HepG2 (cell line): ENCODE measurements around the gene CDC42SE1. TPM values are rescaled to one million over a fixed set of nuclear protein-coding genes. Genes with fewer than 3 reads are reported as not detected.

Experiments used
- FOXA3 ChIP-seq: IDR thresholded peaks from 2 replicates; pipeline ENCODE4 v1.6.1; 2016; ENCODE audit warnings: missing genetic modification reagents, missing compliant biosample characterization
- FOXK2 ChIP-seq: fragments of 450-650 bp; IDR thresholded peaks from 2 replicates; pipeline ENCODE4 v1.6.1; 2016
- MED1 ChIP-seq: sonication (generic); formaldehyde crosslinking; IDR thresholded peaks from 2 replicates; pipeline ENCODE4 v1.4.0; 2020; ENCODE audit warnings: missing genetic modification reagents
- NPAS2 ChIP-seq: sonication (generic); formaldehyde crosslinking; IDR thresholded peaks from 2 replicates; pipeline ENCODE4 v1.8.0; 2022; ENCODE audit warnings: mild to moderate bottlenecking, missing genetic modification reagents, borderline replicate concordance
- NR2C2 ChIP-seq: sonication (generic); formaldehyde crosslinking; IDR thresholded peaks from 2 replicates; pipeline ENCODE4 v1.4.0; 2020; ENCODE audit warnings: missing genetic modification reagents, mild to moderate bottlenecking, moderate library complexity, borderline replicate concordance
- PPARG ChIP-seq: conservative IDR thresholded peaks from 2 replicates; pipeline ENCODE4 v1.6.1; 2016; ENCODE audit warnings: missing biosample characterization, missing genetic modification reagents
- RBFOX2 ChIP-seq: fragments of 200-400 bp; formaldehyde crosslinking; IDR thresholded peaks from 2 replicates; pipeline ENCODE4 v1.6.1; 2017; ENCODE audit warnings: low read depth, mild to moderate bottlenecking, low read length
- SALL1 ChIP-seq: sonication (generic); formaldehyde crosslinking; IDR thresholded peaks from 2 replicates; pipeline ENCODE4 v1.8.0; 2022; ENCODE audit warnings: mild to moderate bottlenecking, missing genetic modification reagents
- SIX1 ChIP-seq: sonication (generic); formaldehyde crosslinking; IDR thresholded peaks from 2 replicates; pipeline ENCODE4 v1.4.0; 2020; ENCODE audit warnings: missing genetic modification reagents, borderline replicate concordance
- TCF12 ChIP-seq, 2 experiments: fragments of 450-650 bp in 1 of 2; sonication (generic) in 1 of 2; formaldehyde crosslinking in 1 of 2; IDR thresholded peaks; 2 replicates each; pipeline versions ENCODE4 v1.6.1 to v1.8.0; 2017 to 2022; ENCODE audit warnings: antibody characterized with exemption in 1 of 2, mild to moderate bottlenecking in 1 of 2, missing genetic modification reagents in 1 of 2, moderate library complexity in 1 of 2
- YEATS4 ChIP-seq: sonication (generic); formaldehyde crosslinking; IDR thresholded peaks from 2 replicates; pipeline ENCODE4 v1.4.0; 2020; ENCODE audit warnings: missing genetic modification reagents, borderline replicate concordance
- ZBTB33 ChIP-seq: sonication (generic); formaldehyde crosslinking; IDR thresholded peaks from 2 replicates; pipeline ENCODE4 v1.4.0; 2020; ENCODE audit warnings: missing genetic modification reagents
- ZBTB46 ChIP-seq: sonication (generic); formaldehyde crosslinking; IDR thresholded peaks from 2 replicates; pipeline ENCODE4 v1.4.0; 2020; ENCODE audit warnings: mild to moderate bottlenecking, missing genetic modification reagents, borderline replicate concordance
- ZMYM4 ChIP-seq: sonication (generic); formaldehyde crosslinking; IDR thresholded peaks from 2 replicates; pipeline ENCODE4 v1.8.1; 2023; ENCODE audit warnings: mild to moderate bottlenecking, missing genetic modification reagents
- ZNF136 ChIP-seq: sonication (generic); formaldehyde crosslinking; IDR thresholded peaks from 2 replicates; pipeline ENCODE4 v1.8.1; 2022; ENCODE audit warnings: low read depth, mild to moderate bottlenecking, moderate library complexity, missing genetic modification reagents
- ZNF331 ChIP-seq: sonication (generic); formaldehyde crosslinking; IDR thresholded peaks from 2 replicates; pipeline ENCODE4 v1.4.0; 2020; ENCODE audit warnings: missing genetic modification reagents
- ZNF446 ChIP-seq: sonication (generic); formaldehyde crosslinking; IDR thresholded peaks from 2 replicates; pipeline ENCODE4 v1.5.0; 2020; ENCODE audit warnings: mild to moderate bottlenecking, missing genetic modification reagents
- ZNF460 ChIP-seq: sonication (generic); formaldehyde crosslinking; IDR thresholded peaks from 2 replicates; pipeline ENCODE4 v1.5.1; 2020; ENCODE audit warnings: missing genetic modification reagents, mild to moderate bottlenecking, borderline replicate concordance
- ZNF558 ChIP-seq: sonication (generic); formaldehyde crosslinking; IDR thresholded peaks from 2 replicates; pipeline ENCODE4 v1.9.0; 2022; ENCODE audit warnings: mild to moderate bottlenecking, missing genetic modification reagents, borderline replicate concordance
- ZNF605 ChIP-seq: sonication (generic); formaldehyde crosslinking; IDR thresholded peaks from 2 replicates; pipeline ENCODE4 v1.8.0; 2022; ENCODE audit warnings: mild to moderate bottlenecking, missing genetic modification reagents
- ZNF614 ChIP-seq: IDR thresholded peaks from 2 replicates; pipeline ENCODE4 v1.6.1; 2018; ENCODE audit warnings: missing biosample characterization, missing genetic modification reagents, inconsistent platforms, borderline replicate concordance
- ZNF644 ChIP-seq: IDR thresholded peaks from 2 replicates; pipeline ENCODE4 v1.6.1; 2016; ENCODE audit warnings: low read depth
- polyA plus RNA-seq, 8 experiments: library from polyadenylated mRNA; depleted of rRNA in 3 of 8; stranded (reverse) in 7 of 8; unstranded in 1 of 8; fragments of >200 nt; fragmentation: Illumina TruSeq in 4 of 8; extraction: Trizol in 4 of 8; gene quantifications; 2 replicates each; pipeline versions ENCODE4 v1.2.1 to v1.2.3, GENCODE V29; 2011 to 2016; ENCODE audit warnings: low read depth in 4 of 8, missing spikeins in 1 of 8, mixed read lengths in 1 of 8; ENCODE audit not compliant: insufficient read depth in 1 of 8
- total RNA-seq, 5 experiments: library from RNA; depleted of rRNA; stranded (reverse); fragments of >200 nt; fragmentation: Illumina TruSeq; extraction: Trizol; gene quantifications; 2 replicates each; pipeline ENCODE4 v1.2.3, GENCODE V29; 2016; ENCODE audit warnings: low read depth in 1 of 5
- TF ChIP-seq, protein P1 (sequence below): sonication (generic); formaldehyde crosslinking; IDR thresholded peaks from 2 replicates; pipeline ENCODE4 v1.4.0; 2020; ENCODE audit warnings: missing genetic modification reagents, borderline replicate concordance

Gene CDC42SE1
- total and polyA plus RNA-seq, 2 of the 13 experiments (the other 11 are each of a cell fraction or from before 2014, with no cell fraction given) = 17.6 to 17.9 TPM

DNA sequence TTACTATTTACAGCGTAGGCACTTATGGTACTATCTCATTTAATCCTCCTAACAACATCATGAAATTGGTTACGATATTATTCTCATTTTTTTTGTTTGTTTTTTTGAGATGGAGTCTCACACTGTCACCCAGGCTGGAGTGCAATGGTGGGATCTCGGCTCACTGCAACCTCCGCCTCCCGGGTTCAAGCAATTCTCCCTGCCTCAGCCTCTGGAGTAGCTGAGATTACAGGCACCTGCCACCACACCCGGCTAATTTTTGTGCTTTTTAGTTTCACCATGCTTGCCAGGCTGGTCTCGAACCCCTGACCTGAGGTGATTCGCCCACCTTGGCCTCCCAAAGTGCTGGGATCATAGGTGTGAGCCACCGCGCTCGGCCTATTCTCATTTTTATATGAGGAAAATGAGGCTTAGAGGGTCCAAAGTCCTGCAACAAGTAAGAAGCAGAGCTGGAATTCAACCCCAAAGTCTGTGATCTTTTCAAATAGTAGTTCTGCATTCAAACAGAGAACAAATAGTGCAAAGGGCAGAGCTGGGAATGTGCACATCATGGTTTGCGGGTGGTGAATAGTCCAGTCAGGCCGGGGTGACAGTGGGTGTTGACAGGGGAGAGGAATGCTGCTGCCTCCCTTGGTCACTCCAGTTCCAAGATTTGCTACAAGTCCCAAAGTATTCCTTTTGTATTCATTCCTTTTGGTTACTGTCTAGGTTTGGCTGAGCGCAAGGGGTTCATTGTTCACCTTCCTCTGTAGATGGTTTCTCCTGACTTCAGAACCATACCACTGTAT lies 46.5 kb downstream of the CDC42SE1 start (continued):
- TF ChIP-seq MED1 (peak; percentile 86), ZNF558 (no peak), ZMYM4 (CRISPR knock-in tag) (peak; percentile 46; the same call in 1 of the 2 replicates), RBFOX2 (peak; percentile 76), ZNF136 (CRISPR knock-in tag) (peak; percentile 97), ZNF460 (CRISPR knock-in tag) (peak; percentile 99), ZNF331 (CRISPR knock-in tag) (peak; percentile 78; the same call in 1 of the 2 replicates), ZNF446 (CRISPR knock-in tag) (no peak), ZBTB46 (CRISPR knock-in tag) (peak; percentile 50; the same call in 1 of the 2 replicates), PPARG (peak; percentile 92), ZNF605 (CRISPR knock-in tag) (peak; percentile 61; the same call in 1 of the 2 replicates), ZBTB33 (CRISPR knock-in tag) (peak; percentile 5; the same call in 1 of the 2 replicates), NPAS2 (CRISPR knock-in tag) (no peak), ZNF644 (CRISPR knock-in tag) (peak; percentile 46; the same call in 1 of the 2 replicates), FOXK2 (peak; percentile 50; the same call in 1 of the 2 replicates), FOXA3 (peak; percentile 85), ZNF614 (CRISPR knock-in tag) (peak; percentile 34; the same call in 1 of the 2 replicates), TCF12 (IDR thresholded peaks at IDR 0.05) (no peak), TCF12 (CRISPR knock-in tag; IDR thresholded peaks at IDR 0.05) (peak; percentile 71; the same call in 1 of the 2 replicates), YEATS4 (CRISPR knock-in tag) (0 out of 2 replicates have a peak, but pooled peaks have one; percentile 32), NR2C2 (peak; percentile 53; the same call in 1 of the 2 replicates), SALL1 (CRISPR knock-in tag) (peak; percentile 94), SIX1 (CRISPR knock-in tag) (peak; percentile 45; the same call in 1 of the 2 replicates)
- TF ChIP-seq, protein P1, sequence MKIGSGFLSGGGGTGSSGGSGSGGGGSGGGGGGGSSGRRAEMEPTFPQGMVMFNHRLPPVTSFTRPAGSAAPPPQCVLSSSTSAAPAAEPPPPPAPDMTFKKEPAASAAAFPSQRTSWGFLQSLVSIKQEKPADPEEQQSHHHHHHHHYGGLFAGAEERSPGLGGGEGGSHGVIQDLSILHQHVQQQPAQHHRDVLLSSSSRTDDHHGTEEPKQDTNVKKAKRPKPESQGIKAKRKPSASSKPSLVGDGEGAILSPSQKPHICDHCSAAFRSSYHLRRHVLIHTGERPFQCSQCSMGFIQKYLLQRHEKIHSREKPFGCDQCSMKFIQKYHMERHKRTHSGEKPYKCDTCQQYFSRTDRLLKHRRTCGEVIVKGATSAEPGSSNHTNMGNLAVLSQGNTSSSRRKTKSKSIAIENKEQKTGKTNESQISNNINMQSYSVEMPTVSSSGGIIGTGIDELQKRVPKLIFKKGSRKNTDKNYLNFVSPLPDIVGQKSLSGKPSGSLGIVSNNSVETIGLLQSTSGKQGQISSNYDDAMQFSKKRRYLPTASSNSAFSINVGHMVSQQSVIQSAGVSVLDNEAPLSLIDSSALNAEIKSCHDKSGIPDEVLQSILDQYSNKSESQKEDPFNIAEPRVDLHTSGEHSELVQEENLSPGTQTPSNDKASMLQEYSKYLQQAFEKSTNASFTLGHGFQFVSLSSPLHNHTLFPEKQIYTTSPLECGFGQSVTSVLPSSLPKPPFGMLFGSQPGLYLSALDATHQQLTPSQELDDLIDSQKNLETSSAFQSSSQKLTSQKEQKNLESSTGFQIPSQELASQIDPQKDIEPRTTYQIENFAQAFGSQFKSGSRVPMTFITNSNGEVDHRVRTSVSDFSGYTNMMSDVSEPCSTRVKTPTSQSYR (CRISPR knock-in tag) = peak; percentile 55; the same call in 1 of the 2 replicates
